Lower leg skin (tissue), 3 donors: ENCODE measurements around the gene RAB3B.

ENCODE experiments used
- CTCF ChIP-seq, 3 donors: fragments of 450-650 bp; IDR thresholded peaks; one replicate each; pipeline ENCODE4 v1.5.1; 2016; ENCODE audit warnings: antibody characterized with exemption in 3 of 3, mild to moderate bottlenecking in 3 of 3, moderate library complexity in 2 of 3
- POLR2A ChIP-seq, 2 donors: fragments of 450-650 bp; IDR thresholded peaks; one replicate each; pipeline ENCODE4 v1.6.1; 2016 to 2017; ENCODE audit warnings: antibody characterized with exemption in 2 of 2, mild to moderate bottlenecking in 1 of 2, moderate library complexity in 1 of 2

- TF ChIP-seq CTCF (IDR thresholded peaks at IDR 0.05) (no peak), POLR2A (IDR thresholded peaks at IDR 0.05) (no peak)
Observed at GRCh38 chr1:51901151-51901550, 89.3 kb downstream of the RAB3B start.
